ENCODE results near the gene SNX6.
"Not testable (repeated sequence)": the region's sequence is repeated elsewhere in the genome, so short reads cannot be mapped to it uniquely, and the experiment has no call there.

SNX6 gene

DNA sequence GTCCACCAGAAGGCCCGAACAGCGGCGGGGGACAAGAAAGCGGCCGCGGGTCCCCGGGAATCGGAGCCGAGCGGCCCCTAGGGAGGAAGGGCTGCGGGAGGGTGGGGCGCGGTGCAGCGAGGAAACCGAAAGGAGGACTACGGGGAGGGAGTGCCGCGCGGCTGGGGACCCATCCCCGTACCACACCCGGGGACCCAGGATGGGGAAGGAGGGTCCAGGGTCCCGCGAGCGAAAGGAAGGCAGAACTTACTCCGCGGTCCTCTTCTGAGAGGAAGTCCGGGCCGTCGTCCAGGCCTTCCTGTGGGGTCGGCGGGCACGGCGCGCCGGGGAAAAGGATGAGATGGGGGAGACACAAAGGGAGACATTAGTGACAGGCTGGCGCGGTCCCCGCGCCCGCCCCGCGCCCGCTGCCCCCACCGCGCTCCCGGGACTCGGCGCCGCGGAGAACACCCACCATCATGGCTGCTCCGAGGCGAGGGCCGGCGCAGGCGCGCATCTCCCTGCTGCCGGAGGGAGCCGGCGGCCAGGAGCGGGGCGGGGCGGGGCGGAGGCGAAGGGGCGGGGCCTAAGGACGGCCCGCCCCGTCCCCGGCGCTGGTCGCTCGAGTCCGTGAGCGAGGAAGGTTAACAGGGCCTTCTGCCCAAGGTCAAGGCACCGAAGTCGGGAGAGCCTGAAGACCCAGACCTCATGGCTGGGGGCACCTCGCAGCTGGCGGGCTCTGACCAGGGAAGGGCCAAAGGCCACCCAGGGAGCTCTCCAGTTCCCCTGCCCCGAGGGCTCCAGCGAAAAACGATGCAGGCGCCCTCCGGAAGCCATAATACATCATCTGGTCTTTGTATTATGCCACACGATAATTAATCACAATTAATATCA, at the start of gene SNX6:
SNX6 (minus strand) TSS at position 492 of the 873 bp plus-strand sequence; CDS start at position 460, 32 bp downstream.
- peak; percentile 23 to 91 (median 76) for DNase-seq

DNA sequence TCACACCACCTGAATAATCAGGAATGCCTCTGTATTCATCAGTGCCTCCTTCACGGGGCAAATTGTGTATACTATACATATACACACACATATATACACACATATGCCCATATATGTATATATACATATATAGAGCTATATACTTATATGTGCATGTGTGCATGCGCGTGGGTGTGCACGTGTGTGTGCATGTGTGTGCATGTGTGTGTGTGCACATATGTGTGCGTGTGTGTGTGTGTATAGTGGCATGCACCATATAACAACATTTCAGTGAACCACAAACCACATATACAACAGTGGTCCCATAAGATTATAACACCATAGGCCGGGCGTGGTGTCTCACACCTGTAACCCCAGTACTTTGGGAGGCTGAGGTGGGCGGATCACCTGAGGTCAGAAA, 48.8 kb upstream of the SNX6 start:
- peak in 1 of 56 donors; percentile 2 for DNase-seq

DNA sequence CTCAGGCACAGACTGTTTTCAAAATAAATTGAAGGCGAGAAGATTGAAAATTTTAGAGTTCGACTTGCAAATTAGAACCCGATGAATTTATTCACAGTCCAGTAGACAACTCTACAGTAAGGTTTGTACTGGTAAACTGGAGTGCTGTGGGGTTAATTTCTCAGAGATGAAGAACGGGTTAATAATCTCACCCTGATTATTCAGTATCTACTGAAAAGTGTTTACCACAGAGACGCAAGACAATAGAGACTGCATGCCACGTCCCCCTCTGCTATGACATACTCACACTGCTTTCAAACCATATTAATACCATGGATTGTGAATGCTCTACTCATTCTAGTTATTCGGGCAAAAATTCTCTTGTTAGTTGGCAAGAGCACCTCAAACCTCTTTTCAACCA, 48.4 kb upstream of the SNX6 start:
- peak in 10 of 56 donors; percentile 2 to 34 (median 10) for DNase-seq

DNA sequence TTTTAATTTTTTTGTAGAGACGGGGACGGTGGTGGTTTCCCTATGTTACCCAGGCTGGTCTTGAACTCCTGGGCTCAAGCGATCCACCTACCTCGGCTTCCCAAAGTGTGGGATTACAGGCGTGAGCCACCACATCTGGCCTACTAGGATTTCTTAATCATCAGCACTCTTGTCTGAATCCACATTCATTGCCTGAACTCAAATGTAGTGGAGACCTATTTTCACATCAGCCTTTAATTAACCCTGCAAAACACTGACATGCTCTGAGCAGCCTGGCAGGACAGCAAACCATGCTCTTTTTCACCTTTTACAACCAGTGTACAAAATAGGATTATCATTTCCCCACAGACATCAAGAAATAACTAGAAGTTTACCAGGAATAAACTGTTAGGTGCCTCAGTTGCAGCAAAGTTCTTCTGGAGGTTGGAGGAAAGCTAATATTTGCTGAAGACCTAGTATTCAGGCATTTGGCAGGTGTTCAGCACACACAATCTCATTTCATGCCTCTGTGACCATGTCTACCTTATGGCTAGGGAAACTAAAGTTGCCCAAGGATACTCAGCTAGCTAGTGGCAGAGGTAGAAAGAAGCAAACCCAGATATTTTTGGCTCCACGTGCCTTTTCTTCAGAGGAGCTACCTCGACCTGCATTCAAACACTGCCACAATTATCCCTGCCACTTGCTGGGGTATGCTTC, 46.7 kb upstream of the SNX6 start:
- no peak for DNase-seq

DNA sequence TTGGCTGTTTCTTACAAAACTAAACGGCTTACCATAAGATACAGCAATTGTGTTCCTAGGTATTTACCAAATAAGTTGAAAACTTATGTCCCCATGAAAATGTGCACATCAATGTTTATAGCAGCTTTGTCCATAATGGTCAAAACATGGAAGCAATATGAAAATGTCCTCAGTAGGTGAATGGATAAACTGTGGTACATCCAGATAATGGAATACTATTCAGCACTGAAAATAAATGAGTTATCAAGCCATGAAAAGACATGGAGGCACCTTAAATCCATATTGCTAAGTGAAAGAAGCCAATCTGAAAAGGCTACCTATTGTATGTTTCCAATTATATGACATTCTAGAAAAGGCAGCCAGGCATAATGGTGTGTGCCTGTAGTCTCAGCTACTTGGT, 43.8 kb upstream of the SNX6 start:
- DNase-seq, result no peak

DNA sequence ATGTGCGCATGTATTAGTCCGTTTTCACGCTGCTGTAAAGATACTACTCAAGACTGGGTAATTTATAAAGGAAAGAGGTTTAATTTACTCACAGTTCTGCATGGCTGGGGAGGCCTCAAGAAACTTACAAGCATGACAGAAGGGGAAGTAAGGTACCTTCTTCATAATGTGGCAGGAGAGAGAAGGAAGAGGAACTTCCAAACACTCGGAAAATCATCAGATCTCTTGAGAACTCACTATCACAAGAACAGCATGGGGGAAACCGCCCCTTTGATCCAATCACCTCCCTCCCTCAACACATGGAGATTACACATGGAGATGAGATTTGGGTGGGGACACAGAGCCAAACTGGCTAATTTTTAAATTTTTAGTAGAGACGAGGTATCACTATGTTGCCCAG, 41.8 kb upstream of the SNX6 start:
- no peak for DNase-seq

DNA sequence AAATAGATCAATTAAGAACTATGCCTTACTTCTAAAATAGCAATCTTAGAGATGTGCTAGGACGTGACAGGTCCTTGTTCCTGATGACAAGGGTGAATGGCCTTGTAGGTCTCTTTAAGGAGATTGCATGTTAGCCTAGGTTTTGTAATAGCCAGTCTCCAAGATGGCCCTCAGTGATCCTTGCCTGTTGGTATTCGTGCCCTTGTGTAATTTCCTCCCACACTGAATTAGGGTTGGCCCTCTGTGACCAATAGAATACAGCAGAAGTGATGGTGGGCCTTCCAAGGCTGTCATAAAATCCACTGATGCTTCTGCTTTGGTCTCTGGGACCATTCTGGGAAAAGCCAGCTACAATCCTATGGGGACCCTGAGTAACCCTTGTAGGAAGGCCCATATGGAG, 38.2 kb upstream of the SNX6 start:
- DNase-seq, result no peak

DNA sequence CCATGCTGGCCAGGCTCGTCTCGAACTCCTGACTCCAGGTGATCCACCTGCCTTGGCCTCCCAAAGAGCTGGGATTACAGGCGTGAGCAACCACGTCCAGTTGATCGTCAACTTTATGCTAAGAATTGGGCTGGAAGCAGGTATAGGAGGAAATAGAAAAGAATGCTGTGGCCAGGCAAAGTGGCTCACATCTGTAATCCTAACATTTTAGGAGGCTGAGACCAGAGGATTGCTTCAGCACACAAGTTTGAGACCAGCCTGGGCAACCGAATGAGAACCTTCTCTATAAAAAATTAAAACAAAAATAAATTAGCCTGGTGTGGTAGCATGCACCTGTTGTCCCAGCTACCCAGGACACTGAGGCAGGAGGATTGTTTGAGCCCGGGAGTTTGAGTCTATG, 37.1 kb upstream of the SNX6 start:
- no peak for DNase-seq

DNA sequence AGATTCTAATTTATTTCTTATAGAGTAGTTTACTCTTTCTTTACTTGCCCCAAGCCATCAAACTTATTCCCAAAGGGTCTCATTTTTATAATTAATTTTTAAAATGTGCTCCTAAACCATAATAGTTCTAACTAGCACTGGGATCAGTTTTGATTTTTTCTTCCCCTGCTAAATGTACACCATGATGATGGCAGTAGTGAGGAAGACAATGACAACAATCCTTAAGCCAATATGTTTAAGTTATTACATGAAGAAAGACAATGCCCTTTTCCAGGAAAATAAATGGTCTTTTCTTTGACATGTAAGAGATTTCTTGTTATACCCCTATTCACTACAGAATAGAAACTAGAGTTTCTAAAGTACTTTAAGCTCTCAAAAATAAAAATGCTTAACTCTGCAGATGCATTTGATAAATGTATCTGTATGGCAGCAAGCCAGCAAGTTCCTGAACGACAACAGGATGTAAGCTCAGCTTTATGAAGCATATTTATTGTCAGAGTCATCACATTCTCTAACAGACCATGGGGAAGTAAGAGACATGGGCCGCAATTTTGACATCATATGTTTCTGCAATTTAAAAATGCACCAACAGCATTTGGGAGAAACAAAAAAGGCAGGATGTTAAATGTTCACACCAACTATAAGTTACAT, 36.0 kb upstream of the SNX6 start:
- DNase-seq, result no peak

DNA sequence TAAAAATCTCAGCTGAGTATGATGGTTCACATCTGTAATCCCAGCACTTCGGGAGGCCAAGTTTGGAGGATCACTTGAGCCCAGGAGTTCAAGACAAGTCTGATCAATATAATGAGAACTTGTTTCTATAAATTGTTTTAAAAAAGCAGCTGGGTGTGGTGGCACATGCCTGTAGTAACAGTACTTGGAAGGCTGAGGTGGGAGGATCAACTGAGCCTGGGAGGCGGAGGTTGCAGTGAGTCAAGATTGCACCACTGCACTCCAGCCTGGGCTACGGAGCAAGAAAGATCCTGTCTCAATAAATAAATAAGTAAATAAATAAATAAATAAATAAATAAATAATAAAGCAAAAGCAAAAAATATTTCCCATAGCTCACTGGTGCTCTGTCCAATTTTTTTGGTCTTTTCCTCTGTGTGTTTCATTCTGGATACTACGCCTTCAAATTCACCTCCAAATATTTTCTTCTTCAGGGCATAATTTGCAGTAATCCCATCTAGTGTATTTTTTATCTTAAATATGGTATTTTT, 32.7 kb upstream of the SNX6 start:
- no peak for DNase-seq

DNA sequence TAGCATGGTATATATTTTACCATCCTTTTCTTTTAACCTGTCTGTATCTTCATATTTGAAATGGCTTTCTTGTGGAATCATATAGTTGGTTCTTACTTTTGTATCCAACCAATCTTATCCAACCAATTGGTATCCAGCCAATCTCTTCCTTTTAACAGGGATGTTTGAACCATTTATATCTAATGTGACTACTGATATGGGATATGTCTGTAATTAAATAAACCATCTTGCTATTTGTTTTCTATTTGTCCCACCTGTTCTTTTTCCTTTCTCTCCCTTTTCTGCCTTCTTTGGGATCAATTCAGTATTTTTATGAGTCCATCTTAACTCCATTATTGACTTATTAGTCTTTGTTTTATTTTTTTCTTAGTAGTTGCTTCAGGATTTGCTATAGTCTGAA, 30.8 kb upstream of the SNX6 start:
- DNase-seq, result no peak

DNA sequence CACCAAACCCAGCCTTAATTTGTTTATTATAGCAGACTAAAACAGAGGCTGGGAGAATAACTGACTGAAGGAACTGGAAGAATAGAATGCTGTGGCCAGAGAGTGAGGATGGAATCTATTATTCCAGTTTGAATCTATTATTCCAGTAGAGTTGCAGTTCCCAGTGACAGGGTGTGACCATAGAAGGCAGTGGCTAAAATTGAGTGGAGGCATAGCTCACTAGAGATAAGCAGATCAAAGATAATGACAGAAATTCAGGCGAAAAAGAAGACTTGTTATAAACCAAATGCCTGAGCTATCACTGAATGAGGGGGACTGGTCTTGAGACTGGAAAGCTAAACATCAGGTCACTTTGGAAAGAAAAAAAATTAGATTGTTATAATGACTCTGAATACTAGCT, 26.0 kb upstream of the SNX6 start:
- no peak for DNase-seq

DNA sequence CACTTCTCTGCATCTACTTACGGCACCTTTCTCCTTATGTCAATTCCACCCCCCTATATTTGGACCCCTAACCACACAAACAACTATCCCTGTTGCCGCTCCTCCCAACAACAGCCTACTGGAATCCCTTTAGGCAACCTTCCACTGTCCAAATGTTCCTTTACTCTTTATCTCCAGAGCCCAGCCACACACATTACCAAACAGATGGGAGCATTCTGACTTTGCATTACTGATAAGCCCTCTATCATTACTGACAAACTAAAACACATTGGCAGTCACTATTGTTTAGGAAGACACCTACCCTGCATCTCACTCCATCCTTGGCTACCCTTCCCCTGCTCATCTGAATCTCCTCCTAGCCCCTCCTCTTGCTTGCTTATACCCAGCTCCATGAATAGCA, 23.1 kb upstream of the SNX6 start:
- DNase-seq, result not testable (repeated sequence)

DNA sequence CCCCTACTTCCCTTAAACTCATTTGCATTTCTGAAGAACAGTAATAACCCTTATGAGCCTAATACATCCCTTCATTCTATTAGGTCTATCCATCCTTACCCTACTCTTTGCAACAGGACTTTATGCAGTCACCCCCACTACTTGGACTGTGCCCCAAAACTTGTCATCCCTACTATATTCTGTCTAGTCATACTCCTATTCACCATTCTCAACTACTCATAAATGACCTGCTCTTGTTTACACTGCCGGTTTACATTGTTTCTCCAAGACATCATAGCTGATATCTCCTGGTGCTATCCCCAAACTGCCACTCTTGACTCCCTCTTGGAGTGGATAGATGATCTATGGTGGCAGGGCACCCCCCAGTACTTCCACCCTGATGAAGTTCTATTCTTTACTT, 22.4 kb upstream of the SNX6 start:
- not testable (repeated sequence) for DNase-seq

DNA sequence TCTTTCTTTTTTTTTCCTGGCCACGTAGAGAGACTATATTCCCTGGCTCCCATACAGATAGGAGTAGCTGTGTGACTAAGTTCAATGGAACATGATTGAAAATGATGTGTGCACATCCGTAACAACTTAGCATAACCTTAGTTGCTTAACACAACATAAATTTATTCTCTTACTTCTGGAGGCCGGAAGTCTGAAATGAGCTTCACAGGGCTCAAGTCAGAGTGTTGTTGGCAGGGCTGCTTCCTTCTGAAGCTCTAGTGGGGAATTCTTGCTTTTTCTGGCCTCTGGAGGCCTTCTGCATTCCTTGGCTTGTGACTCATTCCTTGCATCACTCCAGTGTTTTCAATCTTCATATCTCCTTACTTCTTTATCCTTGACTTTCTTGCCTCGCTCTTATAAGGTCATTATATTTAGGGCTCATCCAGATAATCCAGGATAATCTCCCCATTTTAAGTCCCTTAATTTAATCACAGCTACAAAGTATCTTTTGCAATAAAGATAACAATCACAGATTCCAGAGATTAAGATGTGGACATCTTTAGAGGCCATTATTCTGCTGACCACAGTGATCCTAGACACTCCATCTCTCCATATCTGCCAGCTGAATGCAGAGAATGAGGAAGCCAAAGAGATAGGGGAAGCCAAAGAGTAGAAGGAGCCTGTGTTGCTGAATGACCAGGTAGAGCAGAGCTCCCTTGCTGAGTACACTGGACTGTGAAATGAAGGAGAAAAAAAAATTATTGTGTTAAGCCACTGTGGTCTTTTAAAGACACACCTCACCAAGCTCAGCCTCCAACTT, 21.0 kb upstream of the SNX6 start:
- no peak for DNase-seq

DNA sequence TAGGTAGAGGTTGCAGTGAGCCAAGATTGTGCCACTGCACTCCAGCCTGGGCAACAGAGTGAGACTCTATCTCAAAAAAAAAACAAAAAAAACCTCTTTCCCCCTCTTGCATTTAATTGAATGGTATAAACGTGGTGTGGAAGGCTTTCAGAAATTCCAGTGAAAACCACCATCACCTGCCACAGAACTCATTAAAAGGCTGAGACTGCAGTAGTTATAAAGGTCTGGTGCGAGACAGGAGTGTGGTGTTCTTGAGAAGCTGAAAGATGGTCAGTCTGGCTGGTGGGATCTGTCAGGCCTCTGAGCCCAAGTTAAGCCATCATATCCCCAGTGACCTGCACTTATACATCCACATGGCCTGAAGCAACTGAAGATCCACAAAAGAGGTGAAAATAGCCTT, 20.1 kb upstream of the SNX6 start:
- not testable (repeated sequence) for DNase-seq

DNA sequence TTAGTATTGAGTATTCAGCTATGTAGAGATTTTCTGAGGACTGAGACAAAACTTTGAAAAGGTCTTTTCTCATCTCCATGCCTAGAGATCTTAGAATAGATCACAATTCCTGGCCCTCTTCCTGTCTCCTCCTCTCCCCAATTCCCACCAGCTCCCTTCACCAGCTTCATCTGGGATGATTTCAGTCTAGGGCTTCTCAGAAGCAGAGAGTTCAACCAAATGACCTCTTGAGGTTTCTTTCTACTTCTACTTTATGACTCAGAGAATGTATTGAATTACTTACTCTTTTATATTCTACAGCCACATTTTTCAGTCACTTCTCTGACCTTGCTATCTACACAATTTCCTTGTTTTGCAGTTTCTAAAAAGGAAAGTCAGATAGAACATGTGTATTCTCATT, 19.4 kb upstream of the SNX6 start:
- DNase-seq, result no peak

DNA sequence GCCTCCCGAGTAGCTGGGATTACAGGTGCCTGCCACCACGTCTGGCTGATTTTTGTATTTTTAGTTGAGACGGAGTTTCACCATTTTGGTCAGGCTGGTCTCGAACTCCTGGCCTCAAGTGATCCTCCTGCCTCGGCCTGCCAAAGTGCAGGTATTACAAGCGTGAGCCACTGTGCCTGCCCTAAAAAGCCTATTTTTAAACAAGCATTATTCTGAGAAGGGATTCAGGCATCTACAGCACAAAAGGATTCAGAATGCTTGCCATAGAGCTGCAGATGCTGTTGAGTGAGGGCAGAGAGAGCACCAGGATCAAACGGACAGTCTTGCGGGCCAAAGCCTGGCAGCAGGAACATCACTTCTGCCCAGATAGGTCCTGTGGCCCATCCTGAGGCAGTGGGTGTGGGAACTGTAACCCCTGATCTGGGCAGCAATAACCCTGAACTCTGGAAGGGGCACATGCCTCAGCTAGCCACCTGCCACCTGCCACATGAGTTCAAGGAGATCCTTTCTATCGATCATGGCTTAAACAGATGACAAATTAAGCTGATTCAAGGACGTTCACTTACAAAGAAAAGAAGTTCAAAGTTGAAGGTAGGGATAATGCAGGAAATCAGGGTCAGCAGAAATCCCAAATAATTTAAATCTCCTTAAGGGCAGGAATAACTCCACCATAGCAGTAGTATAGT, 16.8 kb upstream of the SNX6 start:
- DNase-seq, result no peak

DNA sequence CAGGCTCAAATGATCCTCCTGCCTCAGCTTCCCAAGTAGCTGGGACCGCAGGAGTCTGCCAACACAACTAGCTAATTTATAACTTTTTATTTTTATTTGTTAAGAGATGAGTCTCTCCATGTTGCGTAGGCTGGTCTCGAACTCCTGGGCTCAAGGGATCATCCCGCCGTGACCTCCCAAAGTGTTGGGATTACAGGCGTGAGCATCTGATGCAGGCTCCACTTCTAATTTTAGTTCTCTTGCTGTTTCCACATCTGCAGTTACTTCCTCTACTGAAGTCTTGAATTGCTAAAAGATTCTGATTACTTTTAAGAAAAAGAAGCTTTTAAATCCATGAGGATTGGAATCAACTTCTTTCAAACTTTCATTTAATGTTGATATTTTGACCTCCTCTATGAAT, 13.4 kb upstream of the SNX6 start:
- DNase-seq, result no peak

DNA sequence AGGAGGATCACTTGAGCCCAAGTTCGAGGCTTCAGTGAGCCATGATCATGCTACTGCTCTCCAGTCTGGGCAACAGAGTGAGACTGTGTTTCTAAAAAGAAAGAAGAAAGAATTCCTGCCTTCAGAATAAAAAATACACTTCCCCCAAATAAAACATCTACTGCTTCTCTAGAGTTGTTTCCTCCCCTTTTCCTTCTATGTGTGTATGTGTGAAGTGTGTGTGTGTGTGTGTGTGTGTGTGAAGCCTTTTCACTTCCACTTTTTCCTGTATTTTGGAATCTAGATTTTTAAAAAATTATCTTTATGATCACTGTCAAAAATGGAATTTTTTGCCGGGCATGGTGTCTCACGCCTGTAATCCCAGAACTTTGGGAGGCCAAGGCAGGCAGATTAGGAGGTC, 12.6 kb upstream of the SNX6 start:
- no peak for DNase-seq

DNA sequence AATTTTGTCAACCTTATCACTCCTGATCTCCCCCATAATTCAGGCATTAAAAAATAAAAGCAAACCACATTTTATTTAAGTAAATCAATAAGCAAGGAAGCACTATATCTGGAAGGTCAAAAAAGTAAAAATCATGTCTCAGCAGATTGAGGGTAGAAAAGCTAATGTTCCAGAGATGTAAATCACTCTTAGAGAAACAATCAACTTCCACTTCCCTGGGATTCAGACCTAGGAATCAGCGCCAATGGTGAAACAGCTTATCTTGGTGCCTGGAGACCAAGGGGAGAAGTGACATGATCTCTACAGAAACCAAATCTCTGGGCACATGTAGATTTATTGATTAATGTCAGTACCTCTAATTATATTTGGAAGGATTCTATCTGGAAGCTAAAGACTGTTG, 10.9 kb upstream of the SNX6 start:
- DNase-seq, result no peak

Data from amygdala (tissue), 56 donors.